Activated CD8-positive, alpha-beta memory T cell treated with anti-CD3 and anti-CD28 coated beads, Interleukin-2, amount 50 U/mL, for 4 hours (primary cell): ENCODE measurements around the gene CDKN2B.
"Not testable (repeated sequence)": the region's sequence is repeated elsewhere in the genome, so short reads cannot be mapped to it uniquely, and the experiment has no call there.

Source experiments
- DNase-seq: peaks from one replicate; pipeline ENCODE4 v3.0.0-alpha.2; 2020

CDKN2B gene, protein sequence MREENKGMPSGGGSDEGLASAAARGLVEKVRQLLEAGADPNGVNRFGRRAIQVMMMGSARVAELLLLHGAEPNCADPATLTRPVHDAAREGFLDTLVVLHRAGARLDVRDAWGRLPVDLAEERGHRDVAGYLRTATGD

GRCh38 chr9:22008717-22009505, at the start of gene CDKN2B:
Gene CDKN2B, minus strand, starts transcription at chr9:22009305. Its CDS starts 352 bp downstream, at chr9:22008953.
- peak; percentile 62 for DNase-seq

DNA sequence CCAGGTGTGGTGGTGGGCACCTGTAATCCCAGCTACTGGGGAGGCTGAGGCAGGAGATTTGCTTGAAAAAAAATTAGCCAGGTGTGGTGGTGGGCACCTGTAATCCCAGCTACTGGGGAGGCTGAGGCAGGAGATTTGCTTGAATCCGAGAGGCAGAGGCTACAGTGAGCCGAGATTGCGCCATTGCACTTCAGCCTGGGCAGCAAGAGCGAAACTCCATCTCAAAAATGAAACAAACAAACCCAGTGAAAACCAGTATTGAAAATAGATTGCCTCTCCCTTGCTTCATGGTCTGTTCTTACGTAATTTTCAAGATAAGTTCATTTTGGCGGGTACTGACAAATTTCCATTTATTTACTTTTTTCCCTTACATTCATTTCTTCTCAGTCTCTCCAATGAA, 48.9 kb upstream of the CDKN2B start:
- not testable (repeated sequence) for DNase-seq

- DNase-seq: no peak
Observed at GRCh38 chr9:22056402-22056801, 47.3 kb upstream of the CDKN2B start.

- no peak for DNase-seq
Observed at GRCh38 chr9:22055090-22055489, 46.0 kb upstream of the CDKN2B start.

- DNase-seq: no peak
Observed at GRCh38 chr9:22054529-22054928, 45.4 kb upstream of the CDKN2B start.

DNA sequence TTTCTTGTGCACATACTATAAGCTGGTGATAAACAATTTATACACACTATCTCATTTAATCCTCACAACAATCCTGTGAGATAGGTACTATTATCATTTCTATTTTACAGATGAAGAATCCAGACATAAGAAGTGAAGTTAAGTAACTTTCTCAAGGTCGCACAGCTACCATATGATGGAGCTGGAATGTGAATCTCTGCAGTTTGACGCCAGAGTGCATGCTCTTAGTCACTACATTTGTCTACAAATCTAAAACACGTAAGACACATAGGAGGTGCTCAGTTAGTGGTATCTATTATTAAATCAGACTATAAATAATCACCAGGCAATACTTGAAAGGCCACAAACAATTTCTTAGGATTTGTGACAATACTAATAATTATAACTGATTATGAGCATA, 45.0 kb upstream of the CDKN2B start:
- no peak for DNase-seq

GRCh38 chr9:22053178-22053577, 44.1 kb upstream of the CDKN2B start:
- no peak for DNase-seq

DNA sequence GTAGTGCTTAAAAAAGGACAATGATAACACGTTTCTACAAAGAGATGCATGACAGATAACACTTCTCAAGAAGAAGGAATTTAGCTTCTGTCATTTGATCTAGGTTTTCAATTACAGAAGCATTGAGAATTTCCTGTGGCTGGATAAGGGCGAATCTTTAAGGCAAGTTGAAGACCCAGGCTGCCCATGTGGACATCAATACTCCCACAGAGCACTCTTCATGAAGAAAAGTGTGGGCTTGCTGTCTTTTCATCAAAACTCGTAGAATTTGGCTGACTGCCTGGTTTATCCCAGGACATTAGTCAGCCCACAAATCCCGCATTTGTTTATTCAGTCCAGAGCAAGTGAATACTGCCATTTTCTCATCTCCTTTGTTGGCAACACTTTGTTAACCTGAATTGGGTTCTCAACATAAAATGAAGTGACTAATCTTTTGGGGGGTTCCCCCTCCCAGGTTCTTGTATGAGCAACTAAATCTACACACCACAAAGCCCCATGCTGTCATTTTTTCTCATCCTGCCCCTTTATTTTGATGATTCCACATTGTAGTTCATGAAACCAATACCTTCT, 43.4 kb upstream of the CDKN2B start:
- DNase-seq: no peak

DNA sequence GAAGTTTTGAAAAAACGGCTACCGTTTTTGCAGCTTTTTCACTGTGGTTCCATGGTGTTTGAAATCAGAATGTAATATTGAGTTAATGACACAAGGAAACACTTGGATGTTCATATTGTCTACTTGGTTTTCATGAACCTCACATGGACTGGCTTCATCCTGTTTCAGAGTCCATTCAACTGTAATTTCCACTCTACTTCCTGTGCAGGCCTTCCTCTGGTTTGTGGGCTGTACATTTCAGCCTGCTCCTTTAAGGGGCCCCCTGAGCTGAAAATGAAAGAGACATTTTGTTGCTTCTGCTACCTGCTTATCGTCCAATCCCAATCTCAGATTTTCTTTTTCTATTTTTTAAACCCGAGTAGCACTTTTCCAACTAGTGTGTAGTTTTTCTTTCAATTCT, 41.8 kb upstream of the CDKN2B start:
- DNase-seq: no peak

- DNase-seq: no peak
Observed at GRCh38 chr9:22049411-22049810, 40.3 kb upstream of the CDKN2B start.

- no peak for DNase-seq
Observed at GRCh38 chr9:22047596-22047995, 38.5 kb upstream of the CDKN2B start.

DNA sequence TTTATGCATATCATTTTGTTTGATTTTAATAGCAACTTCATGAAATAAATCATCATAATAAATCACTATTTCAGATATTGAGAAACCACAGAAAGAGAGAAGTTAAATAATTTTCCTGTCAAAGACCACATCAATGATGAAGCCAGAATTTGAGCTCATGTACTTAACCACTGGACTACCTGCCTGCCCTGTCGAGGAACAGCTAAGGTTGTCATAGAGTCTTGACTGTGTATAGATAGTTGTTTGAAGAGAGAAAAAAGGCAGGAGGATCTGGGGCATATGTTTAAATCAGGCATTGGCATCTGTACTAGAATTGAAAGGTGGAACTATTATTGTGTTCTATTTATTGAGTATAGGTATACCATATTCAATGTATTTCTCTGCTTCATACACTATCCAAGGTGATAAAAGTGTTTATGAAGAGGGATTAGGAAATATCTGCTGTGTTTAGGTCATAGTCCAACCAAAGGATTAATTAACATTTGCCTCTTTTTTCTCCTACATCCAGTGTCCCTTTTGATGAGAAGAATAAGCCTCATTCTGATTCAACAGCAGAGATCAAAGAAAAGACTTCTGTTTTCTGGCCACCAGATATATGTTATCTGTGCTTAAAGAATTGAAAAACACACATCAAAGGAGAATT, 37.3 kb upstream of the CDKN2B start:
- DNase-seq: no peak

DNA sequence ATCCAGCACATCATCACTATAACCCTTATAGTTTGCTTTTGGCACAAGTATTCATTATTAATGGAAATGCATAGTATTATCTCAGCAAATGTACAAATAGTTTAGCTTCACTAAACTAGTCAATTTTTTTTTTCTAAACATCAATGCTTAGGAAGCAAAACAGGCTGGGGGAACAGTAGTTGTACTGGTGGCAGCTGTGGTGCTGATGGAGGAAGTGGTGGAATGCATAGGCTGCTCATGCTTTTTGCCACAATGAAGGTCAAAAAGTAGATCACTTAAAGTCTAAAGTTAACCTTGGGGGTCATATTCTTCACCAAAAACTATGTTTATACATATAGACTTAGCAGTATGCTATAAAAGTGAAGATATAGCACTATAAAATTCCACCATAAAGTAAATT, 36.3 kb upstream of the CDKN2B start:
- DNase-seq: no peak

DNA sequence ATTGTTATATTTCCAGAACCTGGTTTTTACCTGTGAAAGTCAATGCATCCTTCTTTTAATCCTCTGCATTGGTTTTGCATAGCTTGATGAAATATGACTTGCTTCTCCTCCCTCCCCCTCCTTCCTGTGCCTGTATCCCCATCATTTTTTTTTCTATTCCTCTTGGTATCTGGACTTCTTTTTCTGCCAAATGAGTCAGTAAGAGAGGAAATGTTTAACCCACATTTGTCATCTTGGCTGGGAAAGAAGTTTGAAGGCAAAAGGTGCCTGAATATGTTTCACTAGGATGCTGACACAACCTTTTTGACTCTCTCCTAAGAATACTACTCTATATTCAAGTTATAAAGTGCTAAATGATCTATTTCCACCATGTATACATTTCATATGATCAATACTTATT, 35.5 kb upstream of the CDKN2B start:
- no peak for DNase-seq

- no peak for DNase-seq
Observed at GRCh38 chr9:22043928-22044327, 34.8 kb upstream of the CDKN2B start.

DNA sequence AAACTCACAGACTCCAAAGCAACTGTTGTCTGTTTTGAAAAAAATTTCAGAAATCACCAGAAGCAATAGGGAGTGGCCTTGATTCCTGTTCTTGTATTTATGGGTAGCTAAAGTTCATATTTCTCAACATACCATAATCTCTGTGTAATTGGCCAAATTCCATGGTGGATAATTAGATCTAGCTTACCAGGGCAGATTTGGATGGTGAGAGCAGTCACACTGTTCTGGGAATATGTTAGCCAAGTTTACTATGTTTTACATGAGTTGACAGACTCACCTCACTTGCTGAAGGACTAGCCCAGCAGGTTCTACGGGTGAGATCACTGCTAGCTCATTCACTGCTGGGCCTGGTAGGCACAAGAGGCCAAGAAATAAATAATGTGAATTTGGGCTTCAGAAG, 32.7 kb upstream of the CDKN2B start:
- DNase-seq: no peak

GRCh38 chr9:22041344-22041743, 32.2 kb upstream of the CDKN2B start:
- DNase-seq: no peak

DNA sequence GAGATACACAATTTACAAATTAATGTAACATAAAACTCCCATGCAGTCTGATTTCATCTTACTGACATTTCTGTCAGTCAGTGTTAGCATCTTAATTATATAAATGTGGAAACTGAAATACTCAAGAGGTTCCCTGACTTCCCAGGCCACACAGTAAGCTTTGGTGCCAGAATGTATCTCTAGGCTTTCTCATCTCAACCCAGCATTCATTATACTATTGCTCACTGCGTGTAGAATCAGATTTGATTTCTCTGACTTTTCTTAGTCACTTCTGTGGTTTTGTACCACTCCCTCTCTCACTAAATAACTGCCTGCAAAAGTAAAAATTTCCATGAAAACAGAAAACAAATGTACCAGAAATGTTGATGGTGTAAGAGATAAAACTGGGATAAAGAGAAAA, 31.7 kb upstream of the CDKN2B start:
- no peak for DNase-seq

DNA sequence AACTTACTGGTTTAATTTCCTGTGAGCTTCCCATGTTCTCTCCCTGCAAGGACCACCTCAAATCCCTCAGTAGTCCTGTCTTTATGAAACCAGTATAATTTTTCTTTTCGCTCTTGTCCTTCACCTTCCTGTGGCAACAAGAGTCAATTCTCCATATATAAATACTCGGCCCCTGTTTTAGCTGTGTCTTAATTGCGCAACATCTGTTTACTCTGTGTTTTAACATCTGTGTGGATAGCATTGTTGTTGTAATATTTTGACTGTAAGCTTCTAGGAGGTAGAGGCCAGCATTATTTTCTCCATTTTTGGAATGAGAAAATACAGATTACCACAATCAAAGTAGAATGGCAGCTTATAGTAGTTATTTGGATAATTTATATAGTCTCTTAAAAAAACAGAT, 30.2 kb upstream of the CDKN2B start:
- DNase-seq: no peak

GRCh38 chr9:22037954-22038690, 29.0 kb upstream of the CDKN2B start:
- DNase-seq: no peak

DNA sequence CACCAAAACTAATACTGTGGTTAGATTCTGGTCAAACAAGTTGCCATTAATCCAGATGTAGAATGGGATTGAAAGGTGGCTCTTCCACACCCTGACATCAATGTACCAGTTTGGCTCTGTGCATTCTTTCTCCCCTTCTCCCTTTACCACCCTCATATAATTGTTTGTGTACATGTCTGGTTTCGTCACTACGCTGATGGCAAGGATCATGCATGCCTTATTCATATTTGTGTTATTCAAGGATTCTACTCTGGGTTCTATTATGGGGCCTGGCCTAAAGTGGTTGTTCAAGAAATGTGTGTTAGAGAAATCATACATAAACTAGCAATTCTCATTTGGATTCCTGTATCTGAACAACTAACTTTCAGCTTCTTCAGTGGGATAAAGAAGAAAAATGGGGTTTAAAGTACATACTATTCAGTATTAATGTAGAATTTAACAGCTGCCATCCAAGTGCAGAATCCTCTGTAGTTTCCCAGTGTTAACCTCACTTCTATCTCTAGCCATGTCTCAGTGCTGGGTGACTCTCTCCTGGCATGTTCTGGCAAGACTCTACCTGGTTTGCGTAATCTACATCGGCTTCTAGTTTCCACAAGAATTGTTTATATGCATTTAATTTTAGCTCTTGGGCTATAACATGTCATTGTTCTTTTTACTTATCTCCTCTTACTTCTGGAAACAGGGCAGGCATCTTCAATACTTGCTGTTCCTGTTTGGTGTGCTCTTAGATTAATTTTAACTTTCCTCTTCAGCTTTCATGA, 27.9 kb upstream of the CDKN2B start:
- DNase-seq: no peak

GRCh38 chr9:22035591-22036011, 26.5 kb upstream of the CDKN2B start:
- DNase-seq: no peak
